ENCODE results near the gene PHC2.

DNA sequence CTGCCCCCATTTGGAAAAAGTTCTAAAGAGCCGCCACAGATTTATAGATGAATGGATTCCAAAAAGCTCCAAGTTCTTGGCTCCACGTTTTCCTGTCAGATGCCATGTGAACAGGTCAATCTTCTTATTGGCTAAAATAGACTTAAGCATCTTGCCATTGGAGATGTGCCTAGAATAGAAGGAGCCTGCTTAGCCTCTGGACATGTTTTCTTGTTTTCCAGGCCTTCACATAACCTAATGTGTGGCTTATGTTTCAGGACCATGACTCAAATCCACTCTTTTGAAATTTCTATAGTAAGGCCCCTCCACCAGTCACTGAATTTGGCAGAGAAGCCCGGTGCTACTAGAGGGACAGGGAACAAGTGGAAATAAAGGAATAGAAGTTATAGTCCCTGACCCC, 31.5 kb downstream of the PHC2 start:
- TF ChIP-seq, protein P1, sequence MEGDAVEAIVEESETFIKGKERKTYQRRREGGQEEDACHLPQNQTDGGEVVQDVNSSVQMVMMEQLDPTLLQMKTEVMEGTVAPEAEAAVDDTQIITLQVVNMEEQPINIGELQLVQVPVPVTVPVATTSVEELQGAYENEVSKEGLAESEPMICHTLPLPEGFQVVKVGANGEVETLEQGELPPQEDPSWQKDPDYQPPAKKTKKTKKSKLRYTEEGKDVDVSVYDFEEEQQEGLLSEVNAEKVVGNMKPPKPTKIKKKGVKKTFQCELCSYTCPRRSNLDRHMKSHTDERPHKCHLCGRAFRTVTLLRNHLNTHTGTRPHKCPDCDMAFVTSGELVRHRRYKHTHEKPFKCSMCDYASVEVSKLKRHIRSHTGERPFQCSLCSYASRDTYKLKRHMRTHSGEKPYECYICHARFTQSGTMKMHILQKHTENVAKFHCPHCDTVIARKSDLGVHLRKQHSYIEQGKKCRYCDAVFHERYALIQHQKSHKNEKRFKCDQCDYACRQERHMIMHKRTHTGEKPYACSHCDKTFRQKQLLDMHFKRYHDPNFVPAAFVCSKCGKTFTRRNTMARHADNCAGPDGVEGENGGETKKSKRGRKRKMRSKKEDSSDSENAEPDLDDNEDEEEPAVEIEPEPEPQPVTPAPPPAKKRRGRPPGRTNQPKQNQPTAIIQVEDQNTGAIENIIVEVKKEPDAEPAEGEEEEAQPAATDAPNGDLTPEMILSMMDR (IDR thresholded peaks at IDR 0.05) = no peak
- TF ChIP-seq EP300 (IDR thresholded peaks at IDR 0.05; ENCODE audit: low read depth) (no peak), POLR2AphosphoS5 (IDR thresholded peaks at IDR 0.05) (no peak)
